A673 (cell line): ENCODE results near the gene CYP46A1. TPM values are rescaled to one million over a fixed set of nuclear protein-coding genes. Genes with fewer than 3 reads are reported as not detected.

ENCODE experiments used
- BruUV-seq: library from RNA; stranded (reverse); fragments of 400-500 nt; replicated peaks from 2 replicates; lab custom pipeline; 2021; lab: Mats Ljungman, UMichigan
- CTCF ChIA-PET: fragments of 300-600 bp; sonication (Branson Sonifier 250); formaldehyde crosslinking; loops from one replicate; lab custom pipeline; 2022; ENCODE audit warnings: antibody characterized with exemption; lab: Charles Lee
- POLR2A ChIA-PET: fragments of 300-600 bp; sonication (Branson Sonifier 250); formaldehyde crosslinking; loops from one replicate; lab custom pipeline; 2022; ENCODE audit warnings: antibody characterized with exemption; ENCODE audit not compliant: low non-redundant PET; lab: Charles Lee
- DNase-seq: peaks from one replicate; pipeline ENCODE4 v3.0.0-alpha.2; 2015; ENCODE audit warnings: low spot score
- H3K27ac ChIP-seq: fragments of 200-600 bp; sonication (generic); 2 replicates; pipeline ENCODE4 v1.5.1; 2016; ENCODE audit warnings: mixed run types, low read depth, mild to moderate bottlenecking, mixed read lengths, antibody characterized with exemption, low read length; ENCODE audit not compliant: poor library complexity, severe bottlenecking
- H3K27me3 ChIP-seq: fragments of 200-600 bp; sonication (generic); replicated peaks from 2 replicates; pipeline ENCODE4 v1.6.1; 2017; ENCODE audit warnings: mixed run types, low read depth, mild to moderate bottlenecking, mixed read lengths, antibody characterized with exemption, low read length; ENCODE audit not compliant: insufficient read depth, poor library complexity
- H3K36me3 ChIP-seq: fragments of 200-600 bp; sonication (generic); 2 replicates; pipeline ENCODE4 v1.6.1; 2016; ENCODE audit warnings: mixed run types, mild to moderate bottlenecking, mixed read lengths, antibody characterized with exemption, low read length; ENCODE audit not compliant: insufficient read depth, poor library complexity, severe bottlenecking
- H3K4me1 ChIP-seq: fragments of 200-600 bp; sonication (generic); 2 replicates; pipeline ENCODE4 v1.6.1; 2017; ENCODE audit warnings: mixed run types, mild to moderate bottlenecking, mixed read lengths, antibody characterized with exemption, low read length; ENCODE audit not compliant: insufficient read depth, poor library complexity, severe bottlenecking
- H3K4me3 ChIP-seq: fragments of 200-600 bp; sonication (generic); 2 replicates; pipeline ENCODE4 v1.5.1; 2016; ENCODE audit warnings: low read depth, mixed run types, mild to moderate bottlenecking, mixed read lengths, low read length; ENCODE audit not compliant: poor library complexity, severe bottlenecking
- H3K9me3 ChIP-seq: fragments of 200-600 bp; sonication (generic); 2 replicates; pipeline ENCODE4 v1.6.1; 2016; ENCODE audit warnings: mixed run types, low read depth, mild to moderate bottlenecking, mixed read lengths, antibody characterized with exemption, low read length; ENCODE audit not compliant: poor library complexity, severe bottlenecking
- CTCF ChIP-seq: fragments of 300-800, 200-600 bp; sonication (generic); conservative IDR thresholded peaks from 2 replicates; pipeline ENCODE4 v1.5.1; 2017; ENCODE audit warnings: low read depth, mild to moderate bottlenecking, antibody characterized with exemption, low read length, moderate library complexity, mixed read lengths
- EZH2 ChIP-seq: fragments of 200-600 bp; sonication (generic); IDR thresholded peaks from 2 replicates; pipeline ENCODE4 v1.6.1; 2017; ENCODE audit warnings: borderline replicate concordance, low read depth, mild to moderate bottlenecking, mixed read lengths, antibody characterized with exemption, low read length; ENCODE audit not compliant: poor library complexity, severe bottlenecking
- intact Hi-C: fragments of 100-400 bp; cut with micrococcal nuclease; formaldehyde crosslinking; loops from one replicate; pipeline ENCODE4 v1.10.0; 2022; ENCODE audit not compliant: unreplicated experiment
- total RNA-seq: library from RNA; stranded (reverse); gene quantifications from 2 replicates; pipeline ENCODE4 v1.2.3, GENCODE V29; 2021

Gene CYP46A1
- total RNA-seq, 1 experiment from 2014 or later: not detected

DNA sequence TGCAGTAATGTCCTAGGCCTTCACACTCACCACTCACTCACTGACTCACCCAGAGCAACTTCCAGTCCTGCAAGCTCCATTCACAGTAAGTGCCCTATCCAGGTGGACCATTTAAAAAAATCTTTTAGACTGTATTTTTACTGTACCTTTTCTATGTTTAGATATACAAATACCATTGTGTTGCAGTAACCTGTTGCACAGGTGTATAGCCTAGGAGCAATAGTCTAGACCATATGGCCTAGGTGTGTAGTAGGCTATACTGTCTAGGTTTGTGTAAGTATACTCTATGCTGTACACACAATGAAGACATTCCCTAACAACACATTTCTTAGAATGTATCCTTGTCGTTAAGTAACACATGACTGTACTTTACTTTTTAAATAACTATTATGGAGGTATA, 17.2 kb downstream of the CYP46A1 start:
- CTCF ChIA-PET: interaction anchor here (1.4 kb wide), 1 partner anchor 13 kb away, joined by 4 read pairs; no protein-coding TSS in a partner anchor
- TF ChIP-seq CTCF (no peak), EZH2 (no peak)
- Histone ChIP-seq H3K27ac (no peak overlapping the region), H3K4me1 (no peaks in the 10 kb centered on the region), H3K27me3 (no peaks in the 10 kb centered on the region), H3K9me3 (peaks cover 16% of the 10 kb centered on the region), H3K4me3 (no peak overlapping the region), H3K36me3 (no peaks in the 10 kb centered on the region)
- BruUV-seq: no TSS peak
- DNase-seq: no peak
- intact Hi-C loops: no loop called here
- POLR2A ChIA-PET: interaction anchor here (0.6 kb wide), 1 partner anchor 87 kb away, joined by 3 read pairs; no protein-coding TSS in a partner anchor

GRCh38 chr14:99702115-99702514, 18.0 kb downstream of the CYP46A1 start:
- no peaks in the 10 kb centered on the region for H3K4me1 ChIP-seq
- intact Hi-C loops: no loop called here
- POLR2A ChIA-PET: no interaction called here
- H3K4me3 ChIP-seq: no peak overlapping the region
- H3K9me3 ChIP-seq: peaks cover 16% of the 10 kb centered on the region
- H3K27me3 ChIP-seq: no peaks in the 10 kb centered on the region
- CTCF ChIA-PET: no interaction called here
- no peaks in the 10 kb centered on the region for H3K36me3 ChIP-seq
- DNase-seq: no peak
- no TSS peak for BruUV-seq
- TF ChIP-seq CTCF (no peak), EZH2 (no peak)
- no peak overlapping the region for H3K27ac ChIP-seq

- ChIA-PET POLR2A (no interaction called here), CTCF (no interaction called here)
- Histone ChIP-seq H3K36me3 (no peaks in the 10 kb centered on the region), H3K9me3 (peaks cover 16% of the 10 kb centered on the region), H3K27me3 (no peaks in the 10 kb centered on the region), H3K4me3 (no peak overlapping the region), H3K4me1 (no peaks in the 10 kb centered on the region), H3K27ac (no peak overlapping the region)
- intact Hi-C loops: no loop called here
- DNase-seq: no peak
- no TSS peak for BruUV-seq
- TF ChIP-seq EZH2 (no peak), CTCF (no peak)
These were observed 19.3 kb downstream of the CYP46A1 start for GRCh38 chr14:99703381-99703780.
